Upper lobe of left lung (tissue), 6 donors: ENCODE measurements around the gene CREB1. TPM values are rescaled to one million over a fixed set of nuclear protein-coding genes. Genes with fewer than 3 reads are reported as not detected.

ENCODE experiments used
- ATAC-seq, 2 donors: fragments of 200-7000 bp; cut with Tn5 transposase; one replicate each; pipeline ENCODE4 v1.9.1; 2022; ENCODE audit warnings: mild to moderate bottlenecking in 2 of 2, moderate library complexity in 2 of 2; ENCODE audit not compliant: low FRiP score in 2 of 2
- DNase-seq, 2 donors: peaks; one replicate each; pipeline ENCODE4 v3.0.0-alpha.2; 2019 to 2020
- H3K27ac ChIP-seq, 4 donors: fragments of 200-600 bp; sonication (generic); one replicate each; pipeline ENCODE4 v1.5.1; 2016 to 2019
- H3K27me3 ChIP-seq, 4 donors: fragments of 200-600 bp; sonication (generic); one replicate each; pipeline ENCODE4 v1.5.1; 2017 to 2019
- H3K36me3 ChIP-seq, 4 donors: fragments of 200-600 bp; sonication (generic); one replicate each; pipeline ENCODE4 v1.5.1; 2016 to 2019
- H3K4me1 ChIP-seq, 4 donors: fragments of 200-600 bp; sonication (generic); one replicate each; pipeline ENCODE4 v1.5.1; 2018 to 2019
- H3K4me3 ChIP-seq, 4 donors: fragments of 200-600 bp; sonication (generic); one replicate each; pipeline ENCODE4 v1.5.1; 2017 to 2019; ENCODE audit warnings: mild to moderate bottlenecking in 2 of 4, moderate library complexity in 1 of 4
- H3K9me3 ChIP-seq, 4 donors: fragments of 200-600 bp; sonication (generic); one replicate each; pipeline ENCODE4 v1.5.1; 2018 to 2019
- EP300 ChIP-seq, 4 donors: sonication (generic); formaldehyde crosslinking; IDR thresholded peaks; one replicate each; pipeline ENCODE4 v1.5.1; 2017; ENCODE audit warnings: antibody characterized with exemption in 4 of 4, control low read depth in 2 of 4
- POLR2A ChIP-seq, 4 donors: fragments of 450-650 bp; IDR thresholded peaks; one replicate each; pipeline ENCODE4 v1.5.1; 2016 to 2017; ENCODE audit warnings: antibody characterized with exemption in 4 of 4, mild to moderate bottlenecking in 2 of 4
- POLR2AphosphoS5 ChIP-seq, 2 donors: sonication (generic); formaldehyde crosslinking; IDR thresholded peaks; one replicate each; pipeline ENCODE4 v1.5.1; 2017; ENCODE audit warnings: antibody characterized with exemption in 2 of 2
- WGBS, 2 donors: methylation state at CpG; one replicate each; pipeline ENCODE4 v1.1.5; 2017 to 2018; 5-methylcytosine and 5-hydroxymethylcytosine counted together
- total RNA-seq, 6 donors: library from RNA; depleted of rRNA in 4 of 6; stranded (reverse); fragments of >200 nt in 4 of 6; gene quantifications; one replicate each; pipeline versions ENCODE4 v1.1.0 to v1.2.1, GENCODE V29; 2016 to 2021
- TF ChIP-seq, protein P1 (sequence below), 6 experiments: fragments of 450-650 bp in 4 of 6; fragments of 200-600 bp in 2 of 6; sonication (generic) in 2 of 6; IDR thresholded peaks; one replicate each; pipeline ENCODE4 v1.5.1; 2016 to 2019; ENCODE audit warnings: antibody characterized with exemption in 6 of 6
- donor health status: DM: no; HTN: no; CAD: no; lungs with moderate emphysema.
- donor health status: DM: no; HTN: yes; CAD: no; lungs with severe emphysema.

Gene CREB1
- total RNA-seq, 6 donors from 2014 or later = 15.7 to 75.5 (median 41.8) TPM

DNA sequence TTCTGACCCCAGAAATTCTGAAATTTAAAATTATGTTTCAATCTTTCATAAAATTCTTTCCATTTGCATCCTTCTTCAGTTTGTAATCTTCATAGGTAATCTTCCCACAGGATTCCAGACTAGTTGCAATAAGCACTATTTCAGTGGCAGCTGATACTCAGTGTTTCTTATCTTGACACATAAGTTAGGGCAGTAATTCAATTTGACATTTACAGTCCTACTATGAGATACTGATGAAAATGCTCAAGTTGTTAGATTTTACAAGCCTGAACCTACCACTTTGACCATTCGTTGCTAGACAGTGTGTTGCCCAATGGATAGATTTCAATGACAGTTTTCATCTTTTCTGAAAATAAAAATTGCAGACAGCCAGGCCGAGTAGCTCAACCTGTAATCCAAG, 85.1 kb downstream of the CREB1 start:
- Histone ChIP-seq H3K27me3 (no peaks in the 10 kb centered on the region), H3K4me1 (peaks cover 0 to 5% (median 1%) of the 10 kb centered on the region in 4 donors), H3K36me3 (peaks cover 0 to 20% (median 0%) of the 10 kb centered on the region in 4 donors), H3K9me3 (no peaks in the 10 kb centered on the region), H3K27ac (no peak overlapping the region), H3K4me3 (no peak overlapping the region)
- no peak for ATAC-seq
- DNase-seq = no peak
- TF ChIP-seq POLR2A (IDR thresholded peaks at IDR 0.05) (no peak), POLR2AphosphoS5 (IDR thresholded peaks at IDR 0.05) (no peak), EP300 (IDR thresholded peaks at IDR 0.05) (no peak)
- TF ChIP-seq, protein P1, sequence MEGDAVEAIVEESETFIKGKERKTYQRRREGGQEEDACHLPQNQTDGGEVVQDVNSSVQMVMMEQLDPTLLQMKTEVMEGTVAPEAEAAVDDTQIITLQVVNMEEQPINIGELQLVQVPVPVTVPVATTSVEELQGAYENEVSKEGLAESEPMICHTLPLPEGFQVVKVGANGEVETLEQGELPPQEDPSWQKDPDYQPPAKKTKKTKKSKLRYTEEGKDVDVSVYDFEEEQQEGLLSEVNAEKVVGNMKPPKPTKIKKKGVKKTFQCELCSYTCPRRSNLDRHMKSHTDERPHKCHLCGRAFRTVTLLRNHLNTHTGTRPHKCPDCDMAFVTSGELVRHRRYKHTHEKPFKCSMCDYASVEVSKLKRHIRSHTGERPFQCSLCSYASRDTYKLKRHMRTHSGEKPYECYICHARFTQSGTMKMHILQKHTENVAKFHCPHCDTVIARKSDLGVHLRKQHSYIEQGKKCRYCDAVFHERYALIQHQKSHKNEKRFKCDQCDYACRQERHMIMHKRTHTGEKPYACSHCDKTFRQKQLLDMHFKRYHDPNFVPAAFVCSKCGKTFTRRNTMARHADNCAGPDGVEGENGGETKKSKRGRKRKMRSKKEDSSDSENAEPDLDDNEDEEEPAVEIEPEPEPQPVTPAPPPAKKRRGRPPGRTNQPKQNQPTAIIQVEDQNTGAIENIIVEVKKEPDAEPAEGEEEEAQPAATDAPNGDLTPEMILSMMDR (IDR thresholded peaks at IDR 0.05) = no peak
- 100% methylated on average over 2 of the region's 2 CpGs for WGBS, 2 donors

DNA sequence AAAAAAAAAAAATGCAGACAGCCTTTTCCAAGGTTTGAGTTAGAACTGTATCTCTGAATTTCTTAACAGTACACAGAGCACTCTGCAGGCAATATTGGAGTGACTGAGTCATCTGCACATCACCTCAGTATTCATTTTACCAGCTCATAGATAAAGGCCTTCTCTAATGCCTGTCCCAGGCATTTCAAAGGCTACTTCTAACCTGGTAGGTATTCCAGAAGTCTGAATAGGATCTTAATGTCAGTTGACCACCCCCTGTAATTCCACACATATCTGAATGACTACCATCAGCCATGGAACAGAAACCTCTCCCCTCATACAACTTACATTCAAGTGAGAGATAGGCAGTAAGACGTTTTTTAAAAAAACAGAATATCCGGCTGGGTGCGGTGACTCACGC, 86.4 kb downstream of the CREB1 start:
- TF ChIP-seq, protein P1 (IDR thresholded peaks at IDR 0.05) = no peak
- H3K9me3 ChIP-seq = no peaks in the 10 kb centered on the region
- no peaks in the 10 kb centered on the region for H3K27me3 ChIP-seq
- H3K4me3 ChIP-seq = no peak overlapping the region
- peaks cover 0 to 14% (median 1%) of the 10 kb centered on the region in 4 donors for H3K4me1 ChIP-seq
- H3K36me3 ChIP-seq = peaks cover 0 to 27% (median 0%) of the 10 kb centered on the region in 4 donors
- ATAC-seq (no peak), DNase-seq (no peak)
- peak overlapping the region in 1 of 4 donors; percentile 1 for H3K27ac ChIP-seq
- 87 to 90% methylated on average over 4 of the region's 4 CpGs for WGBS, 2 donors

DNA sequence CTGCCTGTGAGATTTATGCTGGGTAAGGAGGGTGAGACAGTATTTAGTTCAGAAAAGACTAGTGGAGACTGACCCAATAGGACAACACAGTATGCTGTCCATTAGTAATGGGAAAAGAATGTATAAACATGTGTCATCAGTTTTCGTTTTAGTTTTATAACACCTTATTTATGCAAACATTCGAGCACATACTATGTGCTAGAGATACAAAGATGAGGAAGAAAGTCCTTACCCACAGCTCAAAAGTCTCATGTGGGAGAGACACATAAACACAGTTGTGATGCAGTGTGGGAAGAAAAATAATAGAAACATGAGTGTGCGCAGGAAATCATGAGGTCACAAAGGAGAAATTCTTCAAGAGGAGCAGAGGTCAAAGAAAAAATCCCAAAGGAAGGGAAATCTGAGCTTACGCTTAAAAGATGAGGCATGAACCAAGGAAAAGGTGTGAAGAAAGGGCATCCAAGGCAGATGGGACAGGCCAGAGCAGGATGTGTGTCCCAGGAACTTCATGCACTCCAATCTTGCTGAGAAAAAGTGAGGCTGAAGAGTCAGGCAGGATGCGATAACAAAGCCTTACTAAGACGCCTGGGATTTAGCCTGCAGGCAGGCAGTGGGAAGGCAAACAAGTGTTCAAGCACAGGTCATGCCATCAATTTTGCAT, 87.4 kb downstream of the CREB1 start:
- Histone ChIP-seq H3K36me3 (peaks cover 0 to 33% (median 0%) of the 10 kb centered on the region in 4 donors), H3K4me1 (peaks cover 0 to 14% (median 1%) of the 10 kb centered on the region in 4 donors), H3K27ac (peak overlapping the region in 2 of 4 donors; percentile 1 to 50), H3K9me3 (no peaks in the 10 kb centered on the region), H3K27me3 (no peaks in the 10 kb centered on the region), H3K4me3 (no peak overlapping the region)
- DNase-seq (no peak), ATAC-seq (peak; percentile 58 to 66)
- no peak for TF ChIP-seq POLR2A (IDR thresholded peaks at IDR 0.05)
- TF ChIP-seq, protein P1 (IDR thresholded peaks at IDR 0.05) = no peak
- TF ChIP-seq POLR2AphosphoS5 (IDR thresholded peaks at IDR 0.05) = no peak
- TF ChIP-seq EP300 (IDR thresholded peaks at IDR 0.05) = no peak
- 68 to 80% methylated on average over 6 of the region's 6 CpGs for WGBS, 2 donors

DNA sequence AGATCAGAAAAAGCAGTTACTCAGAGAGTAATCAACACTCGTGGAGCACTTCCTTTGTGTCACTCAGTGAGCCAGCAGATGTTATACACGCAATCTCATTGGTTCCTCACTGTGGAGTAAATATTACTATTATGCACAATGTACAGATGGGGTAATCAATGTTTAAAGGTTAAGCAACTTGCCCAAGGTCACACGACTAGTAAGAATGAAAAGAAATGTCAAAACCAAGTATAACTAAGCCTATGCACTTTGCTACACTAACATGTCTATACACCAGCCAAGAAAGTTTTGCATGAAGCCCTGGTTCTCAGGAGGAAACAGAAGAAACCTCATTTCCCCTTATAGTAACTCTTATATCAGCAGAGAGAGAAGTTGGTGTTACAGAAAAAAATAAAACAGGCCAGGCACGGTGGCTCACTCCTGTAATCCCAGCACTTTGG, 90.0 kb downstream of the CREB1 start:
- ATAC-seq = peak; percentile 48 to 50
- H3K27ac ChIP-seq = peak overlapping the region; percentile 7 to 70 (median 24)
- 33 to 53% methylated on average over 4 of the region's 4 CpGs for WGBS, 2 donors

More for the DNA sequence above, 90.0 kb downstream of the CREB1 start:
- Histone ChIP-seq H3K4me1 (peaks cover 7 to 28% (median 13%) of the 10 kb centered on the region in 4 donors), H3K27me3 (no peaks in the 10 kb centered on the region), H3K36me3 (peaks cover 0 to 29% (median 0%) of the 10 kb centered on the region in 4 donors), H3K4me3 (no peak overlapping the region), H3K9me3 (no peaks in the 10 kb centered on the region)
- peak in 1 of 4 donors; percentile 4 for TF ChIP-seq EP300 (IDR thresholded peaks at IDR 0.05)
- TF ChIP-seq, protein P1 (IDR thresholded peaks at IDR 0.05) = no peak
- DNase-seq = no peak
